EL (cell line): ENCODE data around the gene GRM7.

ENCODE experiments used
- DNase-seq: peaks from one replicate; pipeline ENCODE4 v3.0.0-alpha.2; 2016

The GRM7 gene

GRCh38 chr3:7607083-7607482 lies 746.2 kb downstream of the GRM7 start:
- DNase-seq, result no peak

GRCh38 chr3:7607676-7608075 lies 746.8 kb downstream of the GRM7 start:
- no peak for DNase-seq

- no peak for DNase-seq
Measured at GRCh38 chr3:7610634-7611033, 749.7 kb downstream of the GRM7 start.

GRCh38 chr3:7615043-7615442 lies 754.1 kb downstream of the GRM7 start:
- no peak for DNase-seq

GRCh38 chr3:7618606-7619005 lies 757.7 kb downstream of the GRM7 start:
- no peak for DNase-seq

GRCh38 chr3:7620401-7620800 lies 759.5 kb downstream of the GRM7 start:
- DNase-seq, result no peak

- DNase-seq, result no peak
Measured at GRCh38 chr3:7621046-7621630, 760.2 kb downstream of the GRM7 start.

GRCh38 chr3:7621651-7622050 lies 760.7 kb downstream of the GRM7 start:
- DNase-seq, result no peak

GRCh38 chr3:7625021-7625420 lies 764.1 kb downstream of the GRM7 start:
- DNase-seq, result no peak

- no peak for DNase-seq
Measured at GRCh38 chr3:7630351-7630911, 769.5 kb downstream of the GRM7 start.

- no peak for DNase-seq
Measured at GRCh38 chr3:7630925-7631324, 770.0 kb downstream of the GRM7 start.

GRCh38 chr3:7632305-7632704 lies 771.4 kb downstream of the GRM7 start:
- DNase-seq, result no peak

GRCh38 chr3:7637694-7638093 lies 776.8 kb downstream of the GRM7 start:
- no peak for DNase-seq

- DNase-seq, result no peak
Measured at GRCh38 chr3:7638103-7638502, 777.2 kb downstream of the GRM7 start.

GRCh38 chr3:7640787-7641186 lies 779.9 kb downstream of the GRM7 start:
- DNase-seq, result no peak

GRCh38 chr3:7646851-7647250 lies 785.9 kb downstream of the GRM7 start:
- no peak for DNase-seq

- DNase-seq, result no peak
Measured at GRCh38 chr3:7650466-7650865, 789.6 kb downstream of the GRM7 start.

- DNase-seq, result no peak
Measured at GRCh38 chr3:7651274-7651673, 790.4 kb downstream of the GRM7 start.

- DNase-seq, result no peak
Measured at GRCh38 chr3:7657214-7658112, 796.5 kb downstream of the GRM7 start.

- no peak for DNase-seq
Measured at GRCh38 chr3:7658294-7658693, 797.4 kb downstream of the GRM7 start.

- no peak for DNase-seq
Measured at GRCh38 chr3:7659079-7659478, 798.2 kb downstream of the GRM7 start.

- no peak for DNase-seq
Measured at GRCh38 chr3:7663771-7664170, 802.9 kb downstream of the GRM7 start.

GRCh38 chr3:7667774-7668173 lies 806.9 kb downstream of the GRM7 start:
- DNase-seq, result no peak

- no peak for DNase-seq
Measured at GRCh38 chr3:7669641-7670040, 808.7 kb downstream of the GRM7 start.
